ENCODE measurements around the gene TTC3. TPM values are rescaled to one million over a fixed set of nuclear protein-coding genes. Genes with fewer than 3 reads are reported as not detected.

TTC3 gene
- total and polyA plus RNA-seq, 2 of the 13 experiments (the other 11 are each of a cell fraction or from before 2014, with no cell fraction given), result 55.7 to 108 TPM

DNA sequence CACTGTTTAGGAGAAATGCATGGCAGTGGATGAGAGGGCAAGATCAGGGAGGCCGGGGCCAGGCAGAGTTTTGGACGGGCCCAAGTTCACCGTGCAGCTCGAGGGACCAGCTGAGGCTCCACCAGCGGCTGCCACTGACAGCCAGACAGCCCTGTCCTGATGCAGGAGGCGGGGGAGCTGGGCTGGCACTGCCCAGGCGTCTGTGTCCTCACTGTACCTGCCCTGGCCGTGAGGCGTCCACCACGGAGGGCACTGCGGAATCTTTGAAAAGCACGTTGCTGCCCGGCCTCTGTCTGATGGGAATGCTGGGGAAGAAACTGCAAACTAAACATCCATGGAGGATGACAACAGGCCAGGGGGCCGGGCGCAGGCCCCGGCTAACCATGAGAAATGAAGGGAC is 158.6 kb downstream of the TTC3 start:
- Histone ChIP-seq H3K9me3 (ENCODE audit: low read length) (no peaks in the 10 kb centered on the region), H3K27me3 (ENCODE audit: control insufficient read depth in 1 of 2, insufficient read depth in 2 of 2, low read length in 2 of 2) (no peaks in the 10 kb centered on the region), H3K9ac (ENCODE audit: insufficient read depth, low read depth, low read length) (no peak overlapping the region), H3K79me2 (ENCODE audit: insufficient read depth, low read length) (peaks cover 6% of the 10 kb centered on the region), H3K36me3 (replicated peaks in 1 of 2; ENCODE audit: control insufficient read depth in 1 of 2, insufficient read depth in 2 of 2, low read length in 2 of 2) (peaks cover 21 to 70% of the 10 kb centered on the region in 2 experiments; a peak in 4 of 5 replicates), H3K4me1 (ENCODE audit: insufficient read depth, low read length) (no peaks in the 10 kb centered on the region), H4K20me1 (ENCODE audit: insufficient read depth, low read length) (no peaks in the 10 kb centered on the region), H2AFZ (ENCODE audit: low read length) (no peak overlapping the region), H3K4me2 (ENCODE audit: low read depth, low read length) (no peak overlapping the region), H3K4me3 (replicated peaks in 1 of 3; ENCODE audit: insufficient read depth in 1 of 3, low read depth in 2 of 3, low read length in 3 of 3) (no peak overlapping the region), H3K27ac (ENCODE audit: extremely low read length, insufficient read depth, low read length) (no peak overlapping the region)
- FAIRE-seq (no peak), DNase-seq (ENCODE audit: low spot score) (no peak), ATAC-seq (no peak)
- intact Hi-C loops (cut with micrococcal nuclease; ENCODE audit: unreplicated experiment) (no loop called here), in situ Hi-C loops (cut with HindIII; ENCODE audit: extremely low pct_ligation_motif_present, low pct_unique_long_range_greater_than_20kb) (no loop called here)
- BruUV-seq (replicated peaks), result no TSS peak
- POLR2A ChIA-PET, result no interaction called here
- CTCF ChIA-PET (ENCODE audit: low intra/inter-chr PET ratio, low total read pairs), result no interaction called here
- 96% methylated on average over 16 of the region's 16 CpGs for WGBS (ENCODE audit: low lambda C conversion rate)
- TF ChIP-seq ZNF234 (CRISPR knock-in tag; conservative IDR thresholded peaks at IDR 0.05), result no peak
- TF ChIP-seq, protein P1, sequence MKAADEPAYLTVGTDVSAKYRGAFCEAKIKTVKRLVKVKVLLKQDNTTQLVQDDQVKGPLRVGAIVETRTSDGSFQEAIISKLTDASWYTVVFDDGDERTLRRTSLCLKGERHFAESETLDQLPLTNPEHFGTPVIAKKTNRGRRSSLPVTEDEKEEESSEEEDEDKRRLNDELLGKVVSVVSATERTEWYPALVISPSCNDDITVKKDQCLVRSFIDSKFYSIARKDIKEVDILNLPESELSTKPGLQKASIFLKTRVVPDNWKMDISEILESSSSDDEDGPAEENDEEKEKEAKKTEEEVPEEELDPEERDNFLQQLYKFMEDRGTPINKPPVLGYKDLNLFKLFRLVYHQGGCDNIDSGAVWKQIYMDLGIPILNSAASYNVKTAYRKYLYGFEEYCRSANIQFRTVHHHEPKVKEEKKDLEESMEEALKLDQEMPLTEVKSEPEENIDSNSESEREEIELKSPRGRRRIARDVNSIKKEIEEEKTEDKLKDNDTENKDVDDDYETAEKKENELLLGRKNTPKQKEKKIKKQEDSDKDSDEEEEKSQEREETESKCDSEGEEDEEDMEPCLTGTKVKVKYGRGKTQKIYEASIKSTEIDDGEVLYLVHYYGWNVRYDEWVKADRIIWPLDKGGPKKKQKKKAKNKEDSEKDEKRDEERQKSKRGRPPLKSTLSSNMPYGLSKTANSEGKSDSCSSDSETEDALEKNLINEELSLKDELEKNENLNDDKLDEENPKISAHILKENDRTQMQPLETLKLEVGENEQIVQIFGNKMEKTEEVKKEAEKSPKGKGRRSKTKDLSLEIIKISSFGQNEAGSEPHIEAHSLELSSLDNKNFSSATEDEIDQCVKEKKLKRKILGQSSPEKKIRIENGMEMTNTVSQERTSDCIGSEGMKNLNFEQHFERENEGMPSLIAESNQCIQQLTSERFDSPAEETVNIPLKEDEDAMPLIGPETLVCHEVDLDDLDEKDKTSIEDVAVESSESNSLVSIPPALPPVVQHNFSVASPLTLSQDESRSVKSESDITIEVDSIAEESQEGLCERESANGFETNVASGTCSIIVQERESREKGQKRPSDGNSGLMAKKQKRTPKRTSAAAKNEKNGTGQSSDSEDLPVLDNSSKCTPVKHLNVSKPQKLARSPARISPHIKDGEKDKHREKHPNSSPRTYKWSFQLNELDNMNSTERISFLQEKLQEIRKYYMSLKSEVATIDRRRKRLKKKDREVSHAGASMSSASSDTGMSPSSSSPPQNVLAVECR (CRISPR knock-in tag; IDR thresholded peaks at IDR 0.05; ENCODE audit: borderline replicate concordance), result no peak
- peak; percentile 80 for TF ChIP-seq AGO2 (optimal IDR thresholded peaks at IDR 0.05; ENCODE audit: low read depth, low read length)
- TF ChIP-seq ARHGAP35 (CRISPR knock-in tag; IDR thresholded peaks at IDR 0.05; ENCODE audit: borderline replicate concordance), result no peak
- no peak for TF ChIP-seq ZNF768 (CRISPR knock-in tag; IDR thresholded peaks at IDR 0.05)

Data from HepG2 (cell line).